HG03066 (cell line): Measurements from ENCODE around the gene MELK.

Experiments
- ATAC-seq: cut with Tn5 transposase; IDR thresholded peaks from one replicate; pipeline ENCODE4 v1.9.1; 2021; ENCODE audit warnings: low read depth; ENCODE audit not compliant: unreplicated experiment

The MELK gene

DNA sequence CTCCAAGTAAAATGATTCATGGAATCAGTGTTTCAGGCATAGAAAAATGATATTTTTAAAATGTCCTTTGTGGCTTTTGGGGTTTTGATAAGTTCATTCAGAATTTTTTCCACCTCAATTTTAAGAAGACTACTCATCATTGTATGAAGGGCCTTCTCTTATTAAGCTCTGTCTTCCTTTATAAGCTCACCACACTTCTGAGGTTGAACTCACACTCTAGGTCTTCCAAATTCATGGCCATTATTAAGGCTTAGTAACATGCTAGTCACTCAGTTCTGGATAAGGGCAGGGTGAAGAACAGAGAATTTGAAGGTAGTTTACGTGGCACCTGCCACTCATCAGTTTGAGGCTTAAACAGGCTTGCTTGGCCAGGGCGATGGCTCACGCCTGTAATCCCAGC lies 4.2 kb downstream of the MELK start:
- no peak for ATAC-seq

DNA sequence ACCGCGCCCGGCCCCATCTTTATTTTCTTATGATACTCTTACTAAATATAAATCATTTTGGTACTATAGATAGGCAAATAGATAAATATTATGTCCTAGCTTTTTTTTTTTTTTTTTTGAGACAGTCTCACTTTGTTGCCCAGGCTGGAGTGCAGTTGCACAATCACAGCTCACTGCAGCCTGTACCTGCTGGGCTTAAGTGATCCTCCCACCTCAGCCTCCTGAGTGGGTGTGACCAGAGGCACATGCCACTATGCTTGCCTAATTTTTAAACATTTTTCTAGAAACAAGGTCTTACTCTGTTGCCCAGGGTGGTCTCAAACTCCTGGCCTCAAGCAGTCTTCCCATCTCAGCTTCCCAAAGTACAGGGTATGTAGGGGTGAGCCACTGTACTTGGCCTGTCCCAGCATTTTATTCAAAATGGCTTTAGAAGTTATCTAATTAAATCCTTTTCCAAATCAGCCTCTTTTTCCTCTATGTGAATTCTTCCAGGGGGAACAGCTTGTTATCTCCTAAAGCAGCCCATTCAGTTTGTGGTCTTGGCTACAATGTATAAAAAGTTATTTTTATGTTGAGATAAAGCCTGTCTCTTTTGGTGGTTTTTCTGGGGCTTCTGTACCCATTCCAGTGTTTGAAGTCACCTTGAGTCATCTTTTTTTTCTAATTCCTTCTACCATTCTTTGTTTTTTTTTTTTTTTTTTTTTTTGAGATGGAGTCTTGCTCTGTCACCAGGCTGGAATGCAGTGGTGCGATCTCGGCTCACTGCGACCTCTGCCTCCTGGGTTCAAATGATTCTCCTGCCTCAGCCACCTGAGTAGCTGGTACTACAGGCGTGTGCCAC lies 12.1 kb downstream of the MELK start:
- ATAC-seq: no peak

DNA sequence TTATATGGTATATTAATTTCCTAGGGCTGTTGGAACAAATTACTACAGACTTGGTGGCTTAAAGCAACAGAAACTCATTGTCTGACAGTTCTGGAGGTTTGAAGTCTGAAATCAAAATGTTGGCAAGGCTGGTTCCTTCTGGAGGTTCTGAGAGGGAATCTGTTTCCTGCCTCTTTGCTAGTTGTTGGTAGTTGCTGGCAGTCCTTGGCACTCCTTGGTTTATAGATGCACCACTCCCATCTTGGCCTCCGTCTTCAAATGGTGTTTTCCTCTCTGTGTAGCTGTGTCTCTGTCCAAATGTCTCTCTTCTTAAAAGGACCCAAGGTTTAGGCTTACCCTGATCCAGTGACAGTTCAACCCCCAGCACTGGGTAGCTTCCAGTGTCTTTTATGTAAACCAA lies 17.5 kb downstream of the MELK start:
- ATAC-seq: no peak

DNA sequence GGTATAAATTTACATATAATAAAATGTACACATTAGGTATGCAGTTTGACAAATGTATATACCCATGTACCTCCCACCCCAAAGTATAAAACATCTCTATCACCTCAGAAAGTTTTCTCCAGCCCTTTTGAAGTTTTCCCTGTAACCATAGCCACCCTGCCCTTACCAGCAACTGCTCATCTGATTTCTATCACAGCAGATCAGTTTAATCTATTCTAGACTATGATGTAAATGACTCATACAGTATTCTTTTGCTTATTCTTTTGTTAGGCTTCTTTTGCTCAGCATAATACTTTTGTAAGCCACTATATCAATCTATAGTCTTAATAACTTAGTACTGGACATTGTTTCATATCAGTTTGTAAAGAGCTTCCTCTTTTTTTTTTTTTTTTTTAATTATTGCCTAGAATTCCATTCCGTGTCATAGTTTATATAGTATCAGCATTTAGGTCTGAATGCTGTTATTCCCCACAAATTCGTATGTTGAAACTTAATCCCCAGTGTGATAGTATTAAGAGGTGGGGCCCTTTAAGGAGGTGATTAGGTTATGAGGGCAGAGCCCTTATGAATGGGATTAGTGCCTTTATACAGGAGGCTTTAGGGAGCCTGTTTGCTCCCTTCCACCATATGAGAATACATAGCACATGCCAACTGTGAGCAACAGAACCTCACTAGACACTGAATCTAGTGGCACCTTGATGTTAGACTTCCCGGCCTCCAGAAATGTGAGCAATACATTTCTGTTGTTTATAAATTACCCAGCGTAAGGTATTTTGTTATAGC lies 20.3 kb downstream of the MELK start:
- no peak for ATAC-seq

- no peak for ATAC-seq
These were observed 21.5 kb downstream of the MELK start for GRCh38 chr9:36594213-36594612.

GRCh38 chr9:36597412-36598178 lies 24.9 kb downstream of the MELK start:
- no peak for ATAC-seq

DNA sequence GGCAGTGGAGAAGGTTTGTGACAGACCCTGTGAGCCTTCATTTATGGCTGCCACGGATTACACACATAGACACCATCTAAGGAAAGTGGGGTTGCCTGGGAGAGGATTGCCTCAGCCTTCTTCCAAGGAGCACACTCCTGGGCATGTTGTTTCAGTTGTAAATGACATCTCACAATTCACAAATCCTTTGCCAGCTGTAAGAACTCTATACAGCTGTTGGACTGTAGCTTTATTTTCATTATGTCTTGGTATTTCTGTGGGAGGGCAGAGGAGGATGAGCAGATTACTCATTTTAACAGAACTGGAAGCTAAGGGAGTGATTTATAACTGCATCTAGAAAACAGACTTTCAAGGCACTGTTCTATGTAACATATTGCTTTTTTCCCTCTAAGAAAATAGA lies 25.6 kb downstream of the MELK start:
- ATAC-seq: no peak

DNA sequence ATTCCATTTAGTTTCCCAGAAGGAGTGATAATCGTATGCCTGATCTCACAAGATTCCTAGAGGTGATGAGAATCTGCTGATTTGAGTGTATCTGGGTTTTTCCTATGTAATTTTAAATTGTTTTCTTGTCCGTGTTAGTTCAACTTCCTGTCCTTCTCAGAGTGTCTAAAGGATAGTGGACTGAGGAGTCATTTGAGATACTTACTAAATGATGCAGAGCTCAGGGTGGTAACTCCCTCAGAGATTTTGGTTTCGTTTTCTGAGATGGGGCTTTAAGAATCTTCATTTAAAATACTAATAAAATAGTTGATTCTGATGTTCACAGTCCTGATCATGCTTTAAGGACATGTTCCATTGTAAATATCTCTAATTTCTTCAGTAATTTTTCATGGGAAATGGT lies 30.3 kb downstream of the MELK start:
- ATAC-seq: no peak

DNA sequence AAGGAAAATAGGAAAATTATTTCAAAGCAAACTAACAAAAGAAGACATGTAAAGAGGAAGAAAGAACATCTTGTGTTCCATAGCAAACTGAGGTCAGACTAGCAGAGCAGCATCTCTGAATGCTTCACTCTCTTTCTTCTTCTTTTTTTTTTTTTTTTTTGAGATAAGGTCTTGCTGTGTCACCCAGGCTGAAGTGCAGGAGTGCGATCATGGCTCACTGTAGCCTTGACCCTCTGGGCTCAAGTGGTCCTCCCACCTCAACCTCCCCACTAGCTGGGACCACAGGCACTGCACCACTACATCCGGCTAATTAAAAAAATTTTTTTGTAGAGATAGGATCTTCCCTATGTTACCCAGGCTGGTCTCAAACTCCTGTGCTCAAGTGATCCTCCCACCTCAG lies 36.6 kb downstream of the MELK start:
- no peak for ATAC-seq

DNA sequence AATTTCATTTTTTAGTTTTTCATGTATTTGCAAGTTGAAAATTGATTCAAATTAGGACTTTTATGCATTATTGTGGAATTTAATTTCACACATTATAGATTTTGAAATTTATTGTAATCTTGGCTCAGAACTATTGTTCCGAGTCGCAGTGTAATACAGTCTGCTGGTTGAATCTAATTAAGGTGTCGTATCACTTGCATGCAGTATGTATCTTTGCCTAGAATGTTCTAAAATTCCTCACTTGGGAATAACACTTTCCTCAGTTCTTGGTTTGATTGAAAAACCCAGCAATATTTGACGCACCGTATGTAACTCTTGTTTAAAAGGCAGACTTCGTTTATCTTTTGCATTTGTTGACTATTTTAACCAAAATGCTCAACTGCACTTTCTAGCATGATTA lies 49.4 kb downstream of the MELK start:
- no peak for ATAC-seq

DNA sequence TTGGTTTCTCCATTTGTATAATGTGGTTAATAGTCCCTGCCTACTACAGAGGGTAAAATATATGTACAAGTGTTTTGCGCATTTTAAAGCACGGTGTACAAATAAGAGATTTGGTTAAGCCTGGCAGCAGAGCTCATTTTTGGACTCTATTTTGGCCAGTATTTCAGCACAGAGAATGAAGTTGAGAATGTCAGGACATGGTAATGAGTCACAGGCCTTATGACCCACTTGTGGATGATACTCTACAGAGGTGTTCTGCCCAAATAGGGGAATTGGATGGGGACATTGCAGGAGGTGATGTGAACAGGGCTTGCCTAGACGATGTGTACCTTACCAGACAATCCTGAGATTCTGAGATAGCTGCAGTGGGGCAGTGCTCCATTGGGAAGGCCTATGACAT lies 50.6 kb downstream of the MELK start:
- ATAC-seq: no peak

GRCh38 chr9:36625006-36625615 lies 52.4 kb downstream of the MELK start:
- ATAC-seq: no peak

- ATAC-seq: no peak
These were observed 60.2 kb downstream of the MELK start for GRCh38 chr9:36632892-36633291.

DNA sequence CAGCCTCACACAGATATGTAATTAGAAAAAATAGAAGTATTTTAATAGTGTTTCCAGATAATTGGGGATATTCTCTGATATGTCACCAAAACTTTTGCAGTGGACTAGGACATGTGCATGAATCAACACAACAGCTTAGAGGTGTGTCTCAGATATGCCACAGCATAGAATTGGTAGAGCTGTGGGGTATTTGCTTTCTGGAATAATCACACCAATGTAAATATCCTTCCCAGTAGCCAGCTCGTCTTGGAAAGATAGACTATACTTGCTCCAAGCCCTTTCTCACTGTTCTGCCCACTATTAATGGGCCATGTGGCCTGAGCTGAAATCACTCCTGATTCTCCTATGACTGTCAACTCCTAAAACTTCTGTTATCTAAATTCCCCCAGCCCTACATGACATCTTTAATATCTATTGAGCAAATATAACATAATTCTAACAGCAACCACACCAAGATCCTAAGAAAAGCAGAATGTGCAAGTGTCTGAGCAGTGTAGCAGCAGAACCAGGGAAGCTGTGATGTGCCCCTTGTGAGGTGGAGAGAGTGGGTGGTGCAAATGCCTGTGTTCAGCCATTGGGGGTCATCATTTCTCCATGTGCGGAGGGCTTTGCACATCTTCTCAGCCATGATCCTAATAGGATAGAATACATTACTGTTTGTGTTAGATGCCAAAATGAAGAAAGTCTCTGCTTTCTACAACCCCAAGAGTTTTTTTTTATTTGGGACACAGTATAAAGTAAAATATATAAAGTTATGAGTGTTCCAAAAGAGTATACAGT lies 65.0 kb downstream of the MELK start:
- ATAC-seq: no peak

DNA sequence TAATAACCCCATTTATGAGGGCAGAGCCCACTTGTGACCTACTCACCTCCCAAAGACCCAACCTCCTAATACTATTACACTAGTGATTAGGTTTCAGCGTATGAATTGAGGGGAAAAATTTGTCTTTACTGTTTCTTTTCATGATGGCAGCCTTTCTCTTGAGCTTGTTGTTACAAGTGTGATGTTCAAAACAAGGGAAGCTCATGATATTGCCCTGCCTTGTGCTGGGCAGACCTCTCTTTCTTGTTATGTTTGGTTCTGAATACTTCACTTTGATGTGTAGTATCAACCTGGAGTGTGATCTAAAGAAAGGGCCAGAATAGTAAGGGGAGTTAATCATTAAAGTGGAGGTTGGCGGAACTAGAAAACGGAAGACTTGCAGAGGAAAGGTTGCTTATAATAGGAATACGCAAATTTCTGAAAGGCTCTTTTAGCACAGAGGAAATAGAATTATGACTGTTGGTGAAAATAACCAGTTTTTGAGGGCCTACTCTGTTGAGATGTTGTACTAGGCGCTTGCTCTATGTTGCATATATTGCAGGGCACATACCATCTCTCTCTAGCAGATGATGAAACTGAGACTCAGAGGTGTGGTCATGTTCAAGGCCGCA lies 68.2 kb downstream of the MELK start:
- peak; percentile 85 for ATAC-seq

GRCh38 chr9:36642817-36643216 lies 70.1 kb downstream of the MELK start:
- ATAC-seq: no peak

GRCh38 chr9:36656842-36657241 lies 84.1 kb downstream of the MELK start:
- ATAC-seq: no peak

DNA sequence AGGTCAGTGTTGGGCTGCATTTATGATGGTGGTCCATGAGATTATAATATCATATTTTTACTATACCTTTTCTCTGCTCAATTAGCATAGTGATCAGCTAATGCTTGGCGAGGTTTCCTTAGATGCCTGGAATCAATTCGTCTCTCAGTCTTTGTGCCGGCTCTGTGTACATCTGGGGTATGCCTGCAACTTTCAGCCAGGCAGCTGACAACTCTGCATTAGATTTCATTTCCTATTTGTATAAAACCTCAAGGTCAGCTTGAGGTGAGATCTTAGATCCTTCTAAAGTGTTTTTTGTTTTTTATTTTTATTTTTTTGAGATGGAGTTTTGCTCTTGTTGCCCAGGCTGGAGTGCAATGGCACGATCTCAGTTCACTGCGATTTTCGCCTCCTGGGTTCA lies 86.8 kb downstream of the MELK start:
- ATAC-seq: no peak

DNA sequence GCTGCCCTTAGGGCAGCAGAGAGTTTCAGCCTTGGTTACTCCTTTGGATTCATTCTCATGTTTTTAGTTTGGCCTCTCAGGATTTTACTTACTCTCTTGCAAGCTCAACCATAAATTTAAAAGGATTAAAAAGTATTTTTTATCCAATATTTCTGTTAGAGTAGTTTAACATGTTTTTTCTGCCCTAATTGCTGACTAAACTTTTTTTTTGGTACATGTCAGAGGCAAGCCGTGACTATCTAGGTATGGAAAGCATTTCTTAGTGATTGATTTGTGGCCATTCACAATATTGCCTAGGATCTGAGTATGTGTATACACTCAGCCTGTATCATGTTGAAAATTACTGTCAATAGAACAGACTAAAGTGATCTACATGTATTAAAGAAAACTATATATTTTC lies 92.1 kb downstream of the MELK start:
- ATAC-seq: no peak

DNA sequence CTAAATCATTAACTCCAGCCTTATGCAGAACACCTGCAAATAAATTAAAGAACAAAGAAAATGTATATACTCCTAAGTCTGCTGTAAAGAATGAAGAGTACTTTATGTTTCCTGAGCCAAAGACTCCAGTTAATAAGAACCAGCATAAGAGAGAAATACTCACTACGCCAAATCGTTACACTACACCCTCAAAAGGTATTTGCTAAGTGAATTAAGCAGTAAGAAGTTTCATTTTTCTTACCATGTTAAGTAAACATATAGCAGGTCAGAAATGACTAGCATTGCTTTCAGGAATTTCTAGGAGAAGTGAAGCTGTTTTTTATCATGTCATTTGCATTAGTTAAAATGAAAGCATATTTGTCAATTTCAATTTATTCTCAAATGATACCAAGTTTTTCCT lies 92.7 kb downstream of the MELK start:
- no peak for ATAC-seq
